Smooth muscle cell (in vitro differentiated cells): ENCODE results near the gene SLC39A11. TPM values are rescaled to one million over a fixed set of nuclear protein-coding genes. Genes with fewer than 3 reads are reported as not detected.

ENCODE experiments used
- DNase-seq: peaks from one replicate; lab custom pipeline; 2025; ENCODE audit not compliant: unreplicated experiment; lab: John Stamatoyannopoulos, UW
- H2AFZ ChIP-seq: fragments of 200-600 bp; sonication (generic); 2 replicates; pipeline ENCODE4 v1.6.0; 2016; ENCODE audit warnings: antibody characterized with exemption, low read depth, mild to moderate bottlenecking
- H3F3A ChIP-seq: fragments of 200-600 bp; sonication (generic); 2 replicates; pipeline ENCODE4 v1.6.0; 2017; ENCODE audit warnings: antibody characterized with exemption, low read depth
- H3K27ac ChIP-seq: fragments of 200-600 bp; sonication (generic); 2 replicates; pipeline ENCODE4 v1.5.1; 2016; ENCODE audit warnings: low read depth, mild to moderate bottlenecking
- H3K27me3 ChIP-seq: fragments of 200-600 bp; sonication (generic); 2 replicates; pipeline ENCODE4 v1.6.1; 2016; ENCODE audit warnings: low read depth, mild to moderate bottlenecking
- H3K36me3 ChIP-seq: fragments of 200-600 bp; sonication (generic); 2 replicates; pipeline ENCODE4 v1.5.1; 2016; ENCODE audit warnings: low read depth
- H3K4me1 ChIP-seq: fragments of 200-600 bp; sonication (generic); 2 replicates; pipeline ENCODE4 v1.5.1; 2016; ENCODE audit warnings: low read depth
- H3K4me2 ChIP-seq: fragments of 200-600 bp; sonication (generic); 2 replicates; pipeline ENCODE4 v1.6.0; 2016; ENCODE audit warnings: mild to moderate bottlenecking
- H3K4me3 ChIP-seq: fragments of 200-600 bp; sonication (generic); 2 replicates; pipeline ENCODE4 v1.5.1; 2016; ENCODE audit warnings: mild to moderate bottlenecking
- H3K79me2 ChIP-seq: fragments of 200-600 bp; sonication (generic); 2 replicates; pipeline ENCODE4 v1.6.0; 2016; ENCODE audit warnings: low read depth, mild to moderate bottlenecking
- H3K9ac ChIP-seq: fragments of 200-600 bp; sonication (generic); 2 replicates; pipeline ENCODE4 v1.6.0; 2016; ENCODE audit warnings: low read depth
- H3K9me3 ChIP-seq: fragments of 200-600 bp; sonication (generic); replicated peaks from 2 replicates; pipeline ENCODE4 v1.5.1; 2016; ENCODE audit warnings: low read depth
- H4K20me1 ChIP-seq: fragments of 200-600 bp; sonication (generic); 2 replicates; pipeline ENCODE4 v1.6.0; 2016; ENCODE audit warnings: low read depth
- CTCF ChIP-seq: fragments of 200-600 bp; sonication (generic); IDR thresholded peaks from 2 replicates; pipeline ENCODE4 v1.5.1; 2017; ENCODE audit warnings: borderline replicate concordance, mild to moderate bottlenecking, antibody characterized with exemption; ENCODE audit not compliant: insufficient read depth, poor library complexity, severe bottlenecking
- WGBS: methylation state at CpG from one replicate; pipeline ENCODE4 v1.1.7; 2016; ENCODE audit warnings: low lambda C conversion rate; 5-methylcytosine and 5-hydroxymethylcytosine counted together
- polyA plus RNA-seq: library from polyadenylated mRNA; unstranded; fragments of >200 nt; fragmentation: Nextera tagmentation; extraction: Ambion mirVana; gene quantifications from 2 replicates; pipeline ENCODE4 v1.2.1, GENCODE V29; 2016
- total RNA-seq: library from RNA; depleted of rRNA; stranded (reverse); fragments of >200 nt; gene quantifications from 2 replicates; pipeline ENCODE4 v1.2.3, GENCODE V29; 2014

Gene SLC39A11
- total and polyA plus RNA-seq, 2 experiments from 2014 or later, result 9.2 to 36.7 TPM

GRCh38 chr17:72662827-72663190, 429.7 kb downstream of the SLC39A11 start:
- Histone ChIP-seq H3K4me2 (no peak overlapping the region), H3F3A (no peaks in the 10 kb centered on the region), H3K27ac (peak overlapping the region; percentile 76), H2AFZ (no peak overlapping the region), H3K36me3 (no peaks in the 10 kb centered on the region), H3K9me3 (no peaks in the 10 kb centered on the region), H3K4me3 (no peak overlapping the region), H3K4me1 (no peaks in the 10 kb centered on the region), H3K79me2 (no peaks in the 10 kb centered on the region), H4K20me1 (no peaks in the 10 kb centered on the region), H3K9ac (no peak overlapping the region), H3K27me3 (no peaks in the 10 kb centered on the region)
- DNase-seq, result no peak
- WGBS, result 94% methylated on average over 1 of the region's 1 CpG
- TF ChIP-seq CTCF, result no peak

DNA sequence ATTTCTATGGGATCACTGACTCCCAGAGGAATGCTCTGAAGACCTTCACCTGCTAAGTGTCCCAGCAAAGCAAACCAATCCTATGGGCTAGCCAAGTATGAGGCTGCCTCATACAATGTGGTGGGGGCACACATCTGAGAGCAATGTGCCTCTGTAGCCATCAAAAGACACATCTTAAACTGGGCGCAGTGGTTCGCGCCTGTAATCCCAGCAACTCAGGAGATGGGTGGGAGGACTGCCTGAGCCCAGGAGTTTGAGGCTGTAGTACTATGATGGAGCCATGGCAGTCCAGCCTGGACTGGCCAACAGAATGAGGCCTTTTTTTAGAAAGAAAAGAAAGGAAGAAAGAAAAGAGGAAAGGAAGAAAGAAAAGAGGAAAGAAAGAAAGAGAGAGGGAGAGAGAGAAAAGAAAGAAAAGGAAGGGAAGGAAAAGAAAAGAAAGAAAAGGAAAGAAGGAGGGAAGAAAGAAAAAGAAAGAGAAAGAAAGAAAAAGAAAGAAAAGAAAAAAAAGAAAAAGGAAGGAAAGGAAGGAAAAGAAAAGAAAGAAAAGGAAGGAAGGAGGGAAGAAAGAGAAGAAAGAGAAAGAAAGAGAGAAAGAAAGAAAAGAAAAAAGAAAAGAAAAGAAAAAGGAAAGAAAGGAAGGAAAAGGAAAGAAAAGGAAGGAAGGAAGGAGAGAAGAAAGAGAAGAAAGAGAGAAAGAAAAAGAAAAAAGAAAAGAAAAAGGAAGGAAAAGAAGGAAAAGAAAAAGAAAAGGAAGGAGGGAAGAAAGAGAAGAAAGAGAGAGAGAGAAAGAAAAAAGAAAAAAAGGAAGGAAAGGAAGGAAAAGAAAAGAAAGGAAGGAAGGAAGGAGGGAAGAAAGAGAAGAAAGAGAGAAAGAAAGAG, 430.3 kb downstream of the SLC39A11 start:
- no peak overlapping the region for H3K4me3 ChIP-seq
- H3K36me3 ChIP-seq, result no peaks in the 10 kb centered on the region
- H4K20me1 ChIP-seq, result no peaks in the 10 kb centered on the region
- peak overlapping the region; percentile 76 for H3K27ac ChIP-seq
- no peaks in the 10 kb centered on the region for H3F3A ChIP-seq
- no peaks in the 10 kb centered on the region for H3K9me3 ChIP-seq
- no peak for DNase-seq
- no peak overlapping the region for H2AFZ ChIP-seq
- 93% methylated on average over 3 of the region's 3 CpGs for WGBS
- no peaks in the 10 kb centered on the region for H3K4me1 ChIP-seq
- no peak for TF ChIP-seq CTCF
- H3K9ac ChIP-seq, result no peak overlapping the region
- H3K27me3 ChIP-seq, result no peaks in the 10 kb centered on the region
- H3K79me2 ChIP-seq, result no peaks in the 10 kb centered on the region
- no peak overlapping the region for H3K4me2 ChIP-seq

DNA sequence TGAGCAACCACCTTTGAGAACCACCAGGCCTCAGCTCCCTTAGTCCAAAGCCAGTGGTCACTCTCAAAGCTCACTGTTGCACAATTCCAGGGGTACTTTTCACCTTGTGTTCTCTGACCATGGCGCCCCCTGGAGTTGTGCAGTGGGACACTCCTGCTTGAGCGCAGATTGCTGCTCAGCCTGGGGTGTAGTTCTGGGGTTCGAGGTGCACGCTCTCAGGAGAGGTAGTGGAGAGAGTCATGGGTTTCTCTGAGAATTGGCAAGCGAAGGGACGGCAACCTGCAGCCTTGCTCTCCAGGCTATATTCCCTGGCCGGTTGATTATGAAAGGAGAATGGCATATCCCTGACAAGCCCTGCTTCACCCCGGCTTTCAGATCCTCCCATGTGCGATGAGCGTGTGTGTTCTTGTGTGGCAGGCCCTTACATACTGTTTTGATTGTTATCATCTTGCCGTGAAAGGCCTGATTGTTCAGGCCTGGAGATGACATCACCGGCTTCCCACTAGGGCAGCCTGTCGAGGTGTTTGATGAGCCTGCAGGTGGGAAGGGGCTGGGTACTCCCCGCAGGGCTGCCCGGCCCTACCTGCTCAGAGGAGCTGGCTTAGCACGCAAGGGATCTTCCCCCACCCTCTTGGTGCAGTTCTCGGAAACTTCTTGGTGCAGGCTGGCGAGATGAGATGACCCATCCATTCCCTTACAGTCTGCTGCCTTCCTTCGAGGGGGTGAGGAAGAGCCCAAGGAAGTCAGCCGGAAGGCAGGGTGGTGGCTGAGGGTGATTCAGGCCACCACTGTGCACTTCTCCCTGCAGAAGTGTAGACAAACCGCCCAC, 431.2 kb downstream of the SLC39A11 start:
- Histone ChIP-seq H3K4me2 (no peak overlapping the region), H3K9me3 (no peaks in the 10 kb centered on the region), H3K79me2 (no peaks in the 10 kb centered on the region), H3K4me3 (no peak overlapping the region), H3K27ac (peak overlapping the region; percentile 76), H4K20me1 (no peaks in the 10 kb centered on the region), H3K9ac (peak overlapping the region; percentile 37), H3K36me3 (no peaks in the 10 kb centered on the region), H3K4me1 (no peaks in the 10 kb centered on the region), H3K27me3 (no peaks in the 10 kb centered on the region), H3F3A (no peaks in the 10 kb centered on the region), H2AFZ (no peak overlapping the region)
- DNase-seq, result no peak
- TF ChIP-seq CTCF, result peak; percentile 43
- WGBS, result 59% methylated on average over 21 of the region's 21 CpGs
